Measurements from ENCODE around the gene UGT1A1. TPM values are rescaled to one million over a fixed set of nuclear protein-coding genes. Genes with fewer than 3 reads are reported as not detected.

The UGT1A1 gene
- total RNA-seq, 1 experiment from 2014 or later = not detected

DNA sequence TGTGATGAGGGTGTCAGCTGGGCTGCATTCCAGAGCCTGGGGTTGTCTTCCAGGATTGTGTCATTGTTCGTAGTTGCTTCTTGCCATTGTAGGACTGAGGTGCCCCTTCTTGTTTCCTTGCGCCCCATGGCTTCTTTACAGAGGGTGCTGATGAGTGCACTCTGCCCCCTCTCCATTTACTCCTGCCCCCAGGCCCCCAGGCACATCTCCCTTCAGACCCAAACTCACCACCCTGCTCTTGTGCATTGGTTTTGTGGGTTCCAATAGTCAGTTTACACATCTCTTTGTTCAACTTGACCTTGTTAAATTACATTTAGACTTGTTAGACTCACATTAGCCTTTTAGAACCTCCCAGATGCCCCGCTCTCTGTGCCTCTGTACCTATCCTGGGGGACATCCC lies 61.1 kb downstream of the UGT1A1 start:
- DNase-seq (ENCODE audit: low read depth, low spot score) (no peak), ATAC-seq (no peak)
- Histone ChIP-seq H3K4me1 (ENCODE audit: control insufficient read depth in 1 of 2, insufficient read depth in 2 of 2, low read length in 2 of 2) (no peaks in the 10 kb centered on the region), H3K27ac (ENCODE audit: low read depth, low read length) (no peak overlapping the region), H3K4me2 (ENCODE audit: low read length) (no peak overlapping the region), H3K9ac (ENCODE audit: low read length) (no peak overlapping the region), H3K27me3 (ENCODE audit: insufficient read depth, low read length) (no peaks in the 10 kb centered on the region), H4K20me1 (ENCODE audit: insufficient read depth) (no peaks in the 10 kb centered on the region), H3K4me3 (replicated peaks in 1 of 2; ENCODE audit: low read depth in 1 of 2, low read length in 2 of 2) (no peak overlapping the region), H3K79me2 (ENCODE audit: insufficient read depth, low read length) (no peaks in the 10 kb centered on the region), H3K9me2 (ENCODE audit: insufficient read depth) (no peaks in the 10 kb centered on the region), H2AFZ (ENCODE audit: low read depth, low read length, poor library complexity, severe bottlenecking) (no peak overlapping the region), H3K36me3 (ENCODE audit: control insufficient read depth in 1 of 2, insufficient read depth in 2 of 2, low read length in 2 of 2) (no peaks in the 10 kb centered on the region), H3K9me3 (ENCODE audit: control insufficient read depth in 1 of 2, insufficient read depth in 1 of 2, low read depth in 1 of 2, low read length in 2 of 2) (no peaks in the 10 kb centered on the region)
- CTCF ChIA-PET = no interaction called here
- POLR2A ChIA-PET = no interaction called here
- BruUV-seq (replicated peaks) = no TSS peak
- TF ChIP-seq CBX3 (IDR thresholded peaks at IDR 0.05; ENCODE audit: low read depth) (no peak), SP1 (IDR thresholded peaks at IDR 0.05; ENCODE audit: low read depth) (no peak), EZH2 (IDR thresholded peaks at IDR 0.05) (no peak), JUND (IDR thresholded peaks at IDR 0.05) (no peak), ELF1 (IDR thresholded peaks at IDR 0.05; ENCODE audit: borderline replicate concordance, low read depth) (no peak), TCF7L2 (IDR thresholded peaks at IDR 0.05; ENCODE audit: borderline replicate concordance, extremely low read depth, insufficient read depth, insufficient read length) (no peak), YY1 (IDR thresholded peaks at IDR 0.05; ENCODE audit: extremely low read depth, insufficient replicate concordance, low read depth, low read length) (no peak), POLR2AphosphoS5 (IDR thresholded peaks at IDR 0.05; ENCODE audit: low read depth, low read length) (no peak), EZH2phosphoT487 (IDR thresholded peaks at IDR 0.05; ENCODE audit: borderline replicate concordance) (no peak)
- TF ChIP-seq, protein P1, sequence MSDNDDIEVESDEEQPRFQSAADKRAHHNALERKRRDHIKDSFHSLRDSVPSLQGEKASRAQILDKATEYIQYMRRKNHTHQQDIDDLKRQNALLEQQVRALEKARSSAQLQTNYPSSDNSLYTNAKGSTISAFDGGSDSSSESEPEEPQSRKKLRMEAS (IDR thresholded peaks at IDR 0.05) = no peak
- RAD21 ChIA-PET (ENCODE audit: low non-redundant PET in 1 of 2, low total read pairs in 2 of 2, uncharacterized antibody in 2 of 2, unreplicated experiment in 2 of 2) = no interaction called here
- intact Hi-C loops (cut with micrococcal nuclease) = no loop called here

DNA sequence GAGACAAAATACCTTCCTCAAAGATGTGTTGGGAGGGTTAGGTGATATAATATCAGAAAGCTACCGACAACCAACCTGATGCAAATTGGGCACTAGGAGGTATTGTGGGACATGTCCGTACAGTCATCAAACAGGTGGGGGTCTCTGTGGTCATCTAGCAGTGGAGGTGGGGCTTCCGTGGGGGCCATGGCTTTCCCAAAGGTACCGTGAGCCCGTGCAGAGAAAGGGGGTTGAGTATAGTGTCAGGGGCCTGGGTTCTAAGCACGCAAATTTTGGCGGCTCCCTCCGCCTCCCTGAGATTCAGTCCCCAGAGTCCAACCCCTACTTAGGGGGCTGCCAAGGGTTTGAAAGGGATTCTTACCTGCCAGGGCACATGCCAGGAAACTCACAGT lies 61.6 kb downstream of the UGT1A1 start:
- Histone ChIP-seq H3K9me2 (ENCODE audit: insufficient read depth) (no peaks in the 10 kb centered on the region), H3K79me2 (ENCODE audit: insufficient read depth, low read length) (no peaks in the 10 kb centered on the region), H3K4me3 (replicated peaks in 1 of 2; ENCODE audit: low read depth in 1 of 2, low read length in 2 of 2) (no peak overlapping the region), H3K36me3 (ENCODE audit: control insufficient read depth in 1 of 2, insufficient read depth in 2 of 2, low read length in 2 of 2) (no peaks in the 10 kb centered on the region), H3K9me3 (ENCODE audit: control insufficient read depth in 1 of 2, insufficient read depth in 1 of 2, low read depth in 1 of 2, low read length in 2 of 2) (no peaks in the 10 kb centered on the region), H4K20me1 (ENCODE audit: insufficient read depth) (no peaks in the 10 kb centered on the region), H3K4me2 (ENCODE audit: low read length) (no peak overlapping the region), H3K27me3 (ENCODE audit: insufficient read depth, low read length) (no peaks in the 10 kb centered on the region), H2AFZ (ENCODE audit: low read depth, low read length, poor library complexity, severe bottlenecking) (no peak overlapping the region), H3K27ac (ENCODE audit: low read depth, low read length) (no peak overlapping the region), H3K4me1 (ENCODE audit: control insufficient read depth in 1 of 2, insufficient read depth in 2 of 2, low read length in 2 of 2) (no peaks in the 10 kb centered on the region), H3K9ac (ENCODE audit: low read length) (no peak overlapping the region)
- DNase-seq (ENCODE audit: low read depth, low spot score) (no peak), ATAC-seq (no peak)
- intact Hi-C loops (cut with micrococcal nuclease) = no loop called here
- POLR2A ChIA-PET = no interaction called here
- no TSS peak for BruUV-seq (replicated peaks)
- TF ChIP-seq FOSL1 (IDR thresholded peaks at IDR 0.05; ENCODE audit: low read depth) (no peak), YY1 (IDR thresholded peaks at IDR 0.05; ENCODE audit: extremely low read depth, insufficient replicate concordance, low read depth, low read length) (no peak), ZFX (IDR thresholded peaks at IDR 0.05) (no peak), JUND (IDR thresholded peaks at IDR 0.05) (no peak), ELF1 (IDR thresholded peaks at IDR 0.05; ENCODE audit: borderline replicate concordance, low read depth) (no peak), EZH2 (IDR thresholded peaks at IDR 0.05) (no peak), POLR2AphosphoS5 (IDR thresholded peaks at IDR 0.05; ENCODE audit: low read depth, low read length) (no peak)
- TF ChIP-seq, protein P2, sequence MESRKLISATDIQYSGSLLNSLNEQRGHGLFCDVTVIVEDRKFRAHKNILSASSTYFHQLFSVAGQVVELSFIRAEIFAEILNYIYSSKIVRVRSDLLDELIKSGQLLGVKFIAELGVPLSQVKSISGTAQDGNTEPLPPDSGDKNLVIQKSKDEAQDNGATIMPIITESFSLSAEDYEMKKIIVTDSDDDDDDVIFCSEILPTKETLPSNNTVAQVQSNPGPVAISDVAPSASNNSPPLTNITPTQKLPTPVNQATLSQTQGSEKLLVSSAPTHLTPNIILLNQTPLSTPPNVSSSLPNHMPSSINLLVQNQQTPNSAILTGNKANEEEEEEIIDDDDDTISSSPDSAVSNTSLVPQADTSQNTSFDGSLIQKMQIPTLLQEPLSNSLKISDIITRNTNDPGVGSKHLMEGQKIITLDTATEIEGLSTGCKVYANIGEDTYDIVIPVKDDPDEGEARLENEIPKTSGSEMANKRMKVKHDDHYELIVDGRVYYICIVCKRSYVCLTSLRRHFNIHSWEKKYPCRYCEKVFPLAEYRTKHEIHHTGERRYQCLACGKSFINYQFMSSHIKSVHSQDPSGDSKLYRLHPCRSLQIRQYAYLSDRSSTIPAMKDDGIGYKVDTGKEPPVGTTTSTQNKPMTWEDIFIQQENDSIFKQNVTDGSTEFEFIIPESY (IDR thresholded peaks at IDR 0.05; ENCODE audit: extremely low read depth, insufficient replicate concordance, low read length) = no peak
- TF ChIP-seq, protein P3, sequence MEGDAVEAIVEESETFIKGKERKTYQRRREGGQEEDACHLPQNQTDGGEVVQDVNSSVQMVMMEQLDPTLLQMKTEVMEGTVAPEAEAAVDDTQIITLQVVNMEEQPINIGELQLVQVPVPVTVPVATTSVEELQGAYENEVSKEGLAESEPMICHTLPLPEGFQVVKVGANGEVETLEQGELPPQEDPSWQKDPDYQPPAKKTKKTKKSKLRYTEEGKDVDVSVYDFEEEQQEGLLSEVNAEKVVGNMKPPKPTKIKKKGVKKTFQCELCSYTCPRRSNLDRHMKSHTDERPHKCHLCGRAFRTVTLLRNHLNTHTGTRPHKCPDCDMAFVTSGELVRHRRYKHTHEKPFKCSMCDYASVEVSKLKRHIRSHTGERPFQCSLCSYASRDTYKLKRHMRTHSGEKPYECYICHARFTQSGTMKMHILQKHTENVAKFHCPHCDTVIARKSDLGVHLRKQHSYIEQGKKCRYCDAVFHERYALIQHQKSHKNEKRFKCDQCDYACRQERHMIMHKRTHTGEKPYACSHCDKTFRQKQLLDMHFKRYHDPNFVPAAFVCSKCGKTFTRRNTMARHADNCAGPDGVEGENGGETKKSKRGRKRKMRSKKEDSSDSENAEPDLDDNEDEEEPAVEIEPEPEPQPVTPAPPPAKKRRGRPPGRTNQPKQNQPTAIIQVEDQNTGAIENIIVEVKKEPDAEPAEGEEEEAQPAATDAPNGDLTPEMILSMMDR (IDR thresholded peaks at IDR 0.05 in 2 of 3, conservative IDR thresholded peaks at IDR 0.05 in 1 of 3; ENCODE audit: borderline replicate concordance in 1 of 3, insufficient read depth in 1 of 3, low read depth in 2 of 3, low read length in 2 of 3) = no peak
- TF ChIP-seq, protein P1 (IDR thresholded peaks at IDR 0.05) = no peak
- CTCF ChIA-PET = no interaction called here
- RAD21 ChIA-PET (ENCODE audit: low non-redundant PET in 1 of 2, low total read pairs in 2 of 2, uncharacterized antibody in 2 of 2, unreplicated experiment in 2 of 2) = no interaction called here
